Testis (tissue), 2 donors: ENCODE data around the gene NR6A1.

Experiments
- CTCF ChIP-seq, 3 experiments: fragments of 450-650 bp in 2 of 3; fragments of 200-600 bp in 1 of 3; sonication (generic) in 1 of 3; IDR thresholded peaks; one replicate each; pipeline ENCODE4 v1.5.1; 2016 to 2019; ENCODE audit warnings: antibody characterized with exemption in 3 of 3, mild to moderate bottlenecking in 2 of 3, moderate library complexity in 1 of 3
- POLR2A ChIP-seq: fragments of 450-650 bp; IDR thresholded peaks from one replicate; pipeline ENCODE4 v1.6.1; 2017; ENCODE audit warnings: antibody characterized with exemption, mild to moderate bottlenecking, moderate library complexity

GRCh38 chr9:124492818-124493217 lies 278.3 kb downstream of the NR6A1 start:
- no peak for TF ChIP-seq CTCF (IDR thresholded peaks at IDR 0.05)
- TF ChIP-seq POLR2A: no peak
